K562 (cell line): ENCODE results near the gene TIMM17A.

Experiments
- CHD1 ChIP-seq: fragments of 200-600 bp; sonication (generic); IDR thresholded peaks from one replicate; pipeline ENCODE4 v1.6.1; 2012; ENCODE audit warnings: mild to moderate bottlenecking, moderate library complexity, low read length, inconsistent platforms
- CTCF ChIP-seq, 3 experiments: IDR thresholded peaks in 2 of 3; conservative IDR thresholded peaks in 1 of 3; 2 replicates each; pipeline ENCODE4 v1.5.1; 2011 to 2012; ENCODE audit warnings: low read length in 3 of 3, mild to moderate bottlenecking in 3 of 3, control low read depth in 2 of 3, improper control_type of control experiment in 1 of 3, inconsistent platforms in 1 of 3, low read depth in 1 of 3, mixed read lengths in 1 of 3, moderate library complexity in 1 of 3; ENCODE audit not compliant: insufficient read depth in 2 of 3
- E2F5 ChIP-seq: sonication (generic); formaldehyde crosslinking; IDR thresholded peaks from 2 replicates; pipeline ENCODE4 v1.8.0; 2022; ENCODE audit warnings: mild to moderate bottlenecking, missing genetic modification reagents
- EZH2 ChIP-seq: IDR thresholded peaks from 2 replicates; pipeline ENCODE4 v1.6.1; 2012; ENCODE audit warnings: low read depth, mild to moderate bottlenecking, inconsistent platforms, low read length, borderline replicate concordance
- MAFG ChIP-seq: fragments of 450-650 bp; conservative IDR thresholded peaks from 2 replicates; pipeline ENCODE4 v1.6.1; 2016; ENCODE audit warnings: missing genetic modification characterization, missing compliant biosample characterization
- MAX ChIP-seq: sonication (generic); formaldehyde crosslinking; IDR thresholded peaks from 2 replicates; pipeline ENCODE4 v1.9.0; 2022; ENCODE audit warnings: mild to moderate bottlenecking, missing genetic modification reagents
- POLR2A ChIP-seq: fragments of 450-650 bp; conservative IDR thresholded peaks from 2 replicates; pipeline ENCODE4 v1.6.1; 2016
- RFX5 ChIP-seq: IDR thresholded peaks from 2 replicates; pipeline ENCODE4 v1.6.1; 2011; ENCODE audit warnings: low read depth, mild to moderate bottlenecking, improper control_type of control experiment, low read length
- SRF ChIP-seq, 2 experiments: fragments of 250-450, 450-650 bp in 1 of 2; sonication (Bioruptor Pico) in 1 of 2; sonication (generic) in 1 of 2; formaldehyde crosslinking; IDR thresholded peaks; 2 replicates each; pipeline versions ENCODE4 v1.5.0 to v1.5.1; 2020 to 2022; ENCODE audit warnings: mild to moderate bottlenecking in 1 of 2, missing genetic modification reagents in 1 of 2
- THRB ChIP-seq: fragments of 450-650 bp; formaldehyde crosslinking; conservative IDR thresholded peaks from 2 replicates; pipeline ENCODE4 v1.4.0; 2022; ENCODE audit warnings: mild to moderate bottlenecking, missing genetic modification characterization
- VEZF1 ChIP-seq: fragments of 200-800 bp; sonication (Bioruptor generic); IDR thresholded peaks from 2 replicates; pipeline ENCODE4 v1.6.1; 2017; ENCODE audit warnings: missing genetic modification characterization, missing compliant biosample characterization
- ZBTB17 ChIP-seq: fragments of 450-650 bp; formaldehyde crosslinking; IDR thresholded peaks from 2 replicates; pipeline ENCODE4 v1.4.0; 2020; ENCODE audit warnings: mild to moderate bottlenecking
- ZBTB34 ChIP-seq: fragments of 250-450 bp; sonication (Bioruptor Pico); IDR thresholded peaks from 2 replicates; pipeline ENCODE4 v1.8.0; 2021; ENCODE audit warnings: mild to moderate bottlenecking, moderate library complexity

- TF ChIP-seq CTCF (IDR thresholded peaks at IDR 0.05 in 2 of 3, conservative IDR thresholded peaks at IDR 0.05 in 1 of 3; ENCODE audit: insufficient read depth in 2 of 3, low read depth in 1 of 3, low read length in 3 of 3) (no peak), THRB (CRISPR knock-in tag) (no peak), MAFG (tag) (no peak), MAX (CRISPR knock-in tag) (no peak), E2F5 (CRISPR knock-in tag) (no peak), RFX5 (no peak), ZBTB34 (CRISPR knock-in tag) (no peak), SRF (CRISPR knock-in tag; IDR thresholded peaks at IDR 0.05) (peak in 1 of 2 experiments; percentile 79; a peak in 1 of 4 replicates), POLR2A (no peak), EZH2 (no peak), ZBTB17 (CRISPR knock-in tag) (no peak), CHD1 (no peak), VEZF1 (CRISPR knock-in tag) (no peak)
Measured at GRCh38 chr1:201925981-201926645, 29.2 kb upstream of the TIMM17A start.
